ENCODE results near the gene TANGO6. TPM values are rescaled to one million over a fixed set of nuclear protein-coding genes. Genes with fewer than 3 reads are reported as not detected.
"Not testable (repeated sequence)": the region's sequence is repeated elsewhere in the genome, so short reads cannot be mapped to it uniquely, and the experiment has no call there.

The TANGO6 gene
- total RNA-seq, 2 experiments from 2014 or later, result 25.2 to 30.5 TPM

DNA sequence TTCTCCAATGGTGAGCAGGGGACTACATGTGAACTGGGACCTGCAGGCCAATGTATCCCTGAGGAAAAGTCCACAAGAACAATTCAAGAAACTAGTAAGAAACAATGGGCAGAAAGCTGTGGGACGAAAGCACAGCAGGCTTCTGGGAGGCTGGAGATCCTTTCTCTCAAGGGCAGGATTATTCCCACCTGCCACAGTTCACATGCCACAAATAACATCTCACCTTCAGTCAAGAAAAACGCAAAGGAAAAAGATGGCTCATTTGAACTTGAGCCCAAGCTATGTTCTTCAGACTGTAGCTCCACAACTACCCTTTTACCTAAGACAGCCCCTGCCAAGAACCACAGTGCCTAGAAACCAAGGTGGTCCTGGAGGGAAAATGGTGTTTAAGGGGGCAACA is 275.1 kb downstream of the TANGO6 start:
- Mint-ChIP-seq H3K27ac (no peak overlapping the region), H3K27me3 (no peaks in the 10 kb centered on the region), H3K36me3 (peaks cover 12% of the 10 kb centered on the region), H3K4me3 (no peak overlapping the region), H3K9me3 (no peaks in the 10 kb centered on the region), H3K4me1 (peaks cover 6% of the 10 kb centered on the region)
- no peak for DNase-seq

DNA sequence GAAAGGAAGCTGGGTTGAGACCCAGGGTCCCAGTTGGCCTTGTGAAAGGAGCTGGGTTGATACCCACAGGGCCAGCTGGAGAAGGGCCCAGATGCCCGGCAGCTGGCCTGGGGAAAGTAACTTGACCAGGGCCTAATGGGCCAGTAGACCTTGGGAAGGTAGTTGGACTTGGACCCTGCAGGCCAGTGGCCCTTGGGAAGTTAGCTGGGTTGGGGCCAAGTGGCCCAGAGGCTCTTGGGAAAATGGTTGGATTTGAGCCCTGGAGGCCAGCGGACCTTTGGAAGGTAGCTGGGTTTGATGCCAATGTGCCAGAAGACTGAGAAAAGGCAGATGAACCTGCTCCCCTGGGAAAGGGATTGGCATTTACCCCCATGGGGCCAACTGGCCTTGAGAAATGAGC is 275.7 kb downstream of the TANGO6 start:
- no peaks in the 10 kb centered on the region for H3K27me3 Mint-ChIP-seq
- DNase-seq, result no peak
- peaks cover 6% of the 10 kb centered on the region for H3K4me1 Mint-ChIP-seq
- peaks cover 13% of the 10 kb centered on the region for H3K36me3 Mint-ChIP-seq
- no peak overlapping the region for H3K4me3 Mint-ChIP-seq
- no peaks in the 10 kb centered on the region for H3K9me3 Mint-ChIP-seq
- no peak overlapping the region for H3K27ac Mint-ChIP-seq

DNA sequence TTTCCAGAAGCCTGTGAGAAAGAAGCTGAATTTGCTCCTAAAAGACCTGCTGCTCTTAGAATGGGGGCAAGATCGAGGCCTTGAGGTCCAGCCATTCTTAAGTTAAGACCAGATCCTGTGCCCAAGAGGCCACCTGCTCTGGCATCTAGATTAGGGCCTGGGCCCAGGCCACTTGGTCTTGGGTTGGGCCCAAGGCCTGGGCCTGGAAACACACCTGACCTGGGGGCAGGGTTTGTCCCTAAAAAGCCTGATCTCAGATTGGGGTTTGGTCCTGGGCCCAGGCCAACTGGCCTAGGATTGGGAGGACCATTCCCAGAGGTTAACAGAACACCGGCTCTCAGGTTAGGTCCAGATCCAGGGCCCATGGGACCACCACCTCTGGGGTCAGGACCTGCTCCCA is 276.2 kb downstream of the TANGO6 start:
- DNase-seq, result no peak
- Mint-ChIP-seq H3K27me3 (no peaks in the 10 kb centered on the region), H3K4me3 (no peak overlapping the region), H3K9me3 (no peaks in the 10 kb centered on the region), H3K36me3 (peaks cover 14% of the 10 kb centered on the region), H3K27ac (no peak overlapping the region), H3K4me1 (peaks cover 8% of the 10 kb centered on the region)

DNA sequence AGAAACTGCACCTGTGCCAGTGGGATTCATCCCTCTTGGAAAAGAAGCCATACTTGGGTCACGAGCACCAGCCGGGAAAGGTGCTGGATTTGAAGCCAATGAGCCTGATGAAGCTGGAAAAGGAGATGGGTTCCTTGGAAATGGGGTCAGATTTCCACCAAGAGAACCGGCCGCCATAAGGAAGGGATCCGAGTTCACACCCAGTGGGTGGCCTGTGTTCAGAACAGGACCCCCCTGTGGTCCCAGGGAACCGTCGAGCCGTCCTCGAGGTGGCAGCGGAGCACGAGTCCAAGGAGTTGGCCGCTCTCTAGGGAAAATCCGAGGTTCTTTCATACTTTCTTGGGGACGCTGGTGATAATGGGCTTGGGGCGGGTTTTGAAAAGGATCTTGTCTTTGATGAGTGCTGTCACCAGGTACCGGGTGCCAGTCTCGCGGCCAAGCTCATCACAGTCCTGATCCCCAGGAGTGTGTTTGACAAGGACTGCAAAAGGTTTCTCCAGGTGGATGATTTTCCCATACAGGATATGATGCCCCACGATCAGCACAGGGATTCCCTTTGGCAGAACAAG is 276.8 kb downstream of the TANGO6 start:
- Mint-ChIP-seq H3K4me3 (no peak overlapping the region), H3K27me3 (no peaks in the 10 kb centered on the region), H3K4me1 (peaks cover 8% of the 10 kb centered on the region), H3K27ac (no peak overlapping the region), H3K9me3 (no peaks in the 10 kb centered on the region), H3K36me3 (peaks cover 14% of the 10 kb centered on the region)
- no peak for DNase-seq

DNA sequence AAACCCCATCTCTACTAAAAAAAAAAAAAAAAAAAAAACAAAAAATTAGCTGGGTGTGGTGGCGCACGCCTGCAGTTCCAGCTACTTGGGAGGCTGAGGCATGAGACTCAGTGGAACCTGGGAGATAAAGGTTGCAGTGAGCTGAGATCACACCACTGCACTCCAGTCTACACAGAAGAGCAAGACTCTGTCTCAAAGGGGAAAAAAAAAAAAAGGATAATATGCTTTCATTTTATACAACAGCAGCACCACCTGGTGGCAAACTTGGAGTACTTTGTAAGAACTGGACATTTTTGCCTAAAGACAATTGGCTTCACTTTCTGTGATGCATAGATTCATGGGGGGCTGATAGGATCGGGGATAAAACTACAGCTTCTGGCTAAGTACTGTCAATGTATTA is 280.6 kb downstream of the TANGO6 start:
- Mint-ChIP-seq H3K27me3 (no peaks in the 10 kb centered on the region), H3K27ac (no peak overlapping the region), H3K9me3 (no peaks in the 10 kb centered on the region), H3K4me3 (no peak overlapping the region), H3K36me3 (peaks cover 19% of the 10 kb centered on the region), H3K4me1 (peaks cover 20% of the 10 kb centered on the region)
- peak; percentile 43 for DNase-seq

DNA sequence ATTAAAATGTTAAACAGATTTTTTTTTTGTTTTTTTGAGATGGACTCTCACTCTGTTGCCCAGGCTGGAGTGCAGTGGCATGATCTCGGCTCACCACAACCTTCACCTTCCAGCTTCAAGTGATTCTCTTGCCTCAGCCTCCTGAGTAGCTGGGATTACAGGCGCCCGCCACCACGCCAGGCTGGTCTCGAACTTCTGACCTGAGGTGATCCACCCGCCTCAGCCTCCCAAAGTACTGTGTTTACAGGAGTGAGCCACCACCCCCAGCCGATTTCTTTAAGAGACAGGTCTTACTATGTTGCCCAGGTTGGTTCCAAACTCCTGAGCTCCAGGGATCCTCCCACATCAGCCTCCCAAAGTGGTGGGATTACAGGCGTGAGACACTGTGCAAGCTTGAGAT is 281.1 kb downstream of the TANGO6 start:
- not testable (repeated sequence) for H3K27me3 Mint-ChIP-seq, H3K27ac Mint-ChIP-seq, DNase-seq, H3K9me3 Mint-ChIP-seq, H3K4me3 Mint-ChIP-seq
- Mint-ChIP-seq H3K36me3 (peaks cover 19% of the 10 kb centered on the region), H3K4me1 (peaks cover 20% of the 10 kb centered on the region)

DNA sequence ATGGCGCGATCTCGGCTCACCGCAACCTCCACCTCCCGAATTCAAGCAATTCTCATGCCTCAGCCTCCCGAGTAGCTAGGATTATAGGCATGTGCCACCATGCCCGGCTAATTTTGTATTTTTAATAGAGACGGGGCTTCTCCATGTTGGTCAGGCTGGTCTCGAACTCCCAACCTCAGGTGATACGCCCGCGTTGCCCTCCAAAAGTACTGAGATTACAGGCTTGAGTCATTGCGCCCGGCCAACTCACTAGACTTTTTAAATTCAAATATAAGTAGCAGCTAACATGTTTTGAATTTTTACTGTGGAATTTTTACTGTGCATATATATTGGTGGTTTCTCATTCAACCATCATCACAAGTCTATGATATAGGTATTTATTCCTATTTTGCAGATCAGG is 281.6 kb downstream of the TANGO6 start:
- not testable (repeated sequence) for DNase-seq, H3K27ac Mint-ChIP-seq, H3K4me3 Mint-ChIP-seq, H3K9me3 Mint-ChIP-seq, H3K27me3 Mint-ChIP-seq
- H3K36me3 Mint-ChIP-seq, result peaks cover 21% of the 10 kb centered on the region
- peaks cover 26% of the 10 kb centered on the region for H3K4me1 Mint-ChIP-seq

DNA sequence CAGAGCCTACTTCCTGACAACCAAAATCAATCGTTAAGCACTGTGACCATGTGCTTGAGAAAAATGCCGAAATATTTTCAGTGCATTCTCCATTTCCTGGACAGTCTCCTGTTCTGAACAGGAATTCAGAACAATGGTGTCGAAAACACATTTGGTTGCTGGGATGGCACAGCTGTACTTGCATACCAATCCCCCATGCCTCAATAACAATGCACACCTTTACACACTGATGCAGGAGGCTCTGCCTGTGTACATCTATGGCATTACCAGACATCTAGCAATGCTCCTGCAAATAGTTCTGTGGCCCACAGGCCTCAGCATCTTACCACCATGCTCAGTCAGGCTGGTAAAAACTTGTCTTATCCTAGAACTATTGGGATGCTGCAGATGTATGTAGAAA is 282.9 kb downstream of the TANGO6 start:
- Mint-ChIP-seq H3K4me1 (peaks cover 35% of the 10 kb centered on the region), H3K9me3 (no peaks in the 10 kb centered on the region), H3K27me3 (no peaks in the 10 kb centered on the region), H3K27ac (no peak overlapping the region), H3K4me3 (no peak overlapping the region), H3K36me3 (peaks cover 21% of the 10 kb centered on the region)
- DNase-seq, result no peak

DNA sequence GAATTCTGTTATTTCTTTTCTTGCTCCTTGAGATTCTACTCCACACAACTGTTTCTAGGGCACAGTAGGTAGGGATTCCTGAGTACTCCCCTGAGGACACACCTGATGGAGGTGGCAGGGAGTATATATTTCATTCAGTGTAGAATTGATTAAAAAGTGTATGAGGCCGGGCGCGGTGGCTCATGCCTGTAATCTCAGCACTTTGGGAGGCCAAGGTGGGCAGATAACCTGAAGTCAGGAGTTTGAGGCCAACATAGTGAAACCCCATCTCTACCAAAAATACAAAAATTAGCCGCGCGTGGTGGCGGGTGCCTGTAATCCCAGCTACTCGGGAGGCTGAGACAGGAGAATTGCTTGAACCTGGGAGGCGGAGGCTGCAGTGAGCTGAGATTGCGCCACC is 283.5 kb downstream of the TANGO6 start:
- Mint-ChIP-seq H3K27ac (peak overlapping the region; percentile 49), H3K36me3 (peaks cover 26% of the 10 kb centered on the region), H3K4me1 (peaks cover 36% of the 10 kb centered on the region)
- DNase-seq, H3K27me3 Mint-ChIP-seq, H3K9me3 Mint-ChIP-seq, H3K4me3 Mint-ChIP-seq: not testable (repeated sequence)

DNA sequence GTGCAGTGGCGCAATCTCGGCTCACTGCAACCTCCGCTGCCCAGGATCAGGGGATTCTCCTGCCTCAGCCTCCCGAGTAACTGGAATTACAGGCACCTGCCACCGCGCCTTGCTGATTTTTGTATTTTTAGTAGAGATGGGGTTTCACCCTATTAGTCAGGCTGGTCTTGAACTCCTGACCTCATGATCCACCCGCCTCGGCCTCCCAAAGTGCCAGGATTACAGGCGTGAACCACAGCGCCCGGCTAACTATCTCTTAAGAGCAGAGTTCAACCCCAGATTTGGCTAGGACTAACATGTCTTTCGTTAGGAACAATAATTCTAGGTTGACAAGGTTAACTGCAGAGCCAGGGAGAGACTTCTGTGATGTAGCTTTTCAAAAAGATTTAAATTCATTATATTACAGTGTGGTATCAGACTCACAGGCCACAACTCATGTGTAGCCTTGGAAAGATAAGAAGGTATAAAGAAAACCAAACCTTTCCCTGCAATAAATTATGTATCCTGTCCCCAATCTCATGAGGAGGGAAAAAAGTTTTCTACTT is 284.7 kb downstream of the TANGO6 start:
- Mint-ChIP-seq H3K4me1 (peaks cover 36% of the 10 kb centered on the region), H3K4me3 (no peak overlapping the region), H3K27me3 (no peaks in the 10 kb centered on the region), H3K36me3 (peaks cover 32% of the 10 kb centered on the region), H3K9me3 (no peaks in the 10 kb centered on the region), H3K27ac (peak overlapping the region; percentile 45)
- no peak for DNase-seq

DNA sequence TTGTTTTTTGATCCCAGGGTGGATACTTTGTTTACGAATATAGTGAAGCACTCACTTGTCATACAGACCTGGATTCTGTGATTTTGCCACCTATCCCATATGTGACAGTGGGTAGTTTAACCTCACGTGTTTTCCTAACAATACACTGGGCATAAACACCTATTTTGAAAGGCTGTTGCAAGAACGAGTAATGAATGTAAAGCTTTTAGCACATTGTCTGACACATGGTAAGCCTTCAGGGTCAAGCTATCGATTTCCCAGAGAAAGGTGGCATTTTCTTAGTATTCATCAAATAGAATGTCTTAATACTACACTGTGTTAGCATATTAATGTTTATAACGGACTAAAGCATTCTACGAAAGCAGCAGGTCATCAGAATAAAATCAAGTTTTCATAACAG is 287.1 kb downstream of the TANGO6 start:
- no peak for DNase-seq
- H3K27ac Mint-ChIP-seq, result no peak overlapping the region
- no peaks in the 10 kb centered on the region for H3K9me3 Mint-ChIP-seq
- H3K36me3 Mint-ChIP-seq, result peaks cover 47% of the 10 kb centered on the region
- peaks cover 52% of the 10 kb centered on the region for H3K4me1 Mint-ChIP-seq
- H3K27me3 Mint-ChIP-seq, result no peaks in the 10 kb centered on the region
- H3K4me3 Mint-ChIP-seq, result peak overlapping the region; percentile 92

DNA sequence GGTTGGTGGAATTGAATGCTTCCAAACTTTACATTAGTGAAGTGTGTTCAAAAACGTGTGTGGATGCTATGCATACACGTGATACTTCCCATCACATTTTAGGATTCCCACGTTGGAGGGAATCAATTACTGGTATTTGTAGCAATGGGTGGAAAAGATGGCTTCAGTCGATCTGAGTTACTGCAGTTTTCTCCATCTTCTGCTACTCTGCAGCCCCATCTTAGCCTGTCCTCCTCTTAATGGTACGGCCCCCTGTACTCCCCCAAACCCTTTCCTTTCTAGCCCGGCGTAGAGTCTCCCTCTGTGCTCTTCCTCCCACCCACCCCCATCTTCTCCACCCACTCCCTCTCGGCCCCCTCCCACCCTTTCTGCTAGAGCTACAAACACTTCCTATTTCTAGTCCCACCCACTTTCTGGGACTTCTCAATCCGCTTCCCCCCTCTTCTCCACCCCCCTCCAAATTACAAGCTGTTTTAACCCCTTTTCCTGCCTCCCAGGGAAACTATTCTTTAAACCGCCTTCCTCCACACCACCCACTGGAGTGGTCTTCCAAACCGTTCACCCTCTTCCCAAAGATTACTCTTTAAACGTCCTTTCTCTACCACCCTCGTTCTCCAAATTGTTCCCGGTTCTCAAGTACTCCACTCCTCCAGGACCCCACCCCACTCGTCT is 288.0 kb downstream of the TANGO6 start:
- H3K36me3 Mint-ChIP-seq, result peaks cover 49% of the 10 kb centered on the region
- DNase-seq, result no peak
- peak overlapping the region; percentile 93 for H3K27ac Mint-ChIP-seq
- no peaks in the 10 kb centered on the region for H3K9me3 Mint-ChIP-seq
- peaks cover 55% of the 10 kb centered on the region for H3K4me1 Mint-ChIP-seq
- H3K27me3 Mint-ChIP-seq, result no peaks in the 10 kb centered on the region
- H3K4me3 Mint-ChIP-seq, result peak overlapping the region; percentile 92

DNA sequence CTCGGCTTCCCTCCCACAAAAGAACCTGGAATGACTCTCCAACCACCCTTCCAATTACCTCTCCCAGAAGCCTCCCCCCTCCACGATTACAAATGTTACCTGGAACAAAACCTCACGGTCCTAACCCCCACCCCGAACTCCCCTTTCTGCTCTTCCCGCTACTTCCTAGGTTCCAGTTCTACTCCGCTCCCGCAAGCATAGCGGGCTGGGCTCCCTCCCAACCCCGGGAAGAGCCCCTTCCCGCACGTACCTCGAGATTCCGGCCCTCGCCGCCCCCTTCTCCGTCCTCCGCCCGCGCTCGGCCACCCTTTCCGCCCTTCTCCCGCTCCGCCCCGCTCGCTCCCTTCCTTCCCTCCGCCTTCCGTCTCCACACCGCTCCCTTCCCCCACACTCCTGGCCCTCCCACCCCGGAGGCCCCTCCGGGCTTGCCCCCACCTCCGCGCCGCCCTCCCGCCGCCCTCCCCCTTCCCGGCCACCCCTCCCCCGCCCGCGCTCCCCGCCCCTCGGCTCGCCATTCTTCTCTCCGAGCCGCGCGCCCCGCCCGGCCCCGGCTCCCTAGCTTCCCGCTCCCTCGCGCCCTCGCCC is 288.6 kb downstream of the TANGO6 start:
- peak; percentile 82 for DNase-seq
- H3K36me3 Mint-ChIP-seq, result peaks cover 48% of the 10 kb centered on the region
- no peaks in the 10 kb centered on the region for H3K9me3 Mint-ChIP-seq
- H3K27me3 Mint-ChIP-seq, result no peaks in the 10 kb centered on the region
- peak overlapping the region; percentile 93 for H3K27ac Mint-ChIP-seq
- H3K4me1 Mint-ChIP-seq, result peaks cover 55% of the 10 kb centered on the region
- peak overlapping the region; percentile 92 for H3K4me3 Mint-ChIP-seq

DNA sequence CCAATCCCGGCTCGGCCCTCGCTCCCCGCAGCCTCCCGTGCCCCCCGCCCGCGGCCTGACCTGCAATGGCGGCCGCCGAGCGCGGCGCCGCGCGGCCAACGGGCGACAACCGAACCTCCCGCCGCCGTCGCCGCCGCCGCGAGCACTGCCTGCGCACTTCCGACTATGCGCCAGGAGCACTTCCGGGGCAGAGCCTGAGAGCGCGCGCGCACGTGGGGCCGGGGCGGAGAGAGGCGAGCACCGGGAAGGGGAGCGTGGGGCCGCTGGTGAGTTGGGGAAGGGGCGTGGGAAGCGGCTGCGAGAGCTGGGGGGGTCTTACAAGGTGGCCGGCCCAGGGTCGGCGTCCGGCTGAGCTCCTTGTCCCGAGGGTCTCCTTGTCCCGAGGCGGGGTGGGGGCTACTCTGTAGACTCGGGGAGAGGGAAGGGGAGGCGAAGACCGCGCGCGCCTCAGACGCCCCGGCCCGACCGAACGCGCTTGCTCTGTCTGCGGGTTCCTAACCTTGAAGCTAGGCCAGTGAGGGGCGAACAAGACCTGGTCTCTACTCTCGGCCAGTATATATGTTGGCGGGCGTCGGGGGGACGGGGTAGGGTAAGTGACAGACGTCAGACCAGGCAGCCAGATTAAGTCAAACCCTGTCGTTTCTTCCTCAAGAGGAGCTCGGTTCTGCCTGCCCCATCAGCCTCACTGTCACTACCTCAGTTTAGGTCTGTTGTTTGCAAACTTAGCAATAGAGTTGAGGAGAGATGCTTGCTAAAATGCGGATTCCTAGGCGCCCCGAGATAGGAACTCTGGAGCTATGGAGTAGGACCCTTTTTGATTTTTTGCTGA is 289.3 kb downstream of the TANGO6 start, which contains the start of the genes CHTF8 and UTP4:
Gene CHTF8 (minus strand): TSS at position 165 of the 829 bp plus-strand sequence. CDS start 11,130 bp downstream, outside the sequence.
Gene UTP4 (plus strand): TSS at position 226 of the 829 bp plus-strand sequence. CDS start 811 bp downstream, outside the sequence.
- peak within 1 kb of the TSS; percentile 92 for H3K4me3 Mint-ChIP-seq
- H3K4me1 Mint-ChIP-seq, result peaks cover 55% of the 10 kb centered on the region
- H3K27me3 Mint-ChIP-seq, result no peaks in the 10 kb centered on the region
- peak within 1 kb of the TSS; percentile 93 for H3K27ac Mint-ChIP-seq
- no peaks in the 10 kb centered on the region for H3K9me3 Mint-ChIP-seq
- peak; percentile 92 for DNase-seq
- peaks cover 47% of the 10 kb centered on the region for H3K36me3 Mint-ChIP-seq

All from activated naive CD8-positive, alpha-beta T cell treated with anti-CD3 and anti-CD28 coated beads for 36 hours (primary cell).